GM21737 (cell line): ENCODE data around the gene TBX10.
A peak's percentile ranks its signal among the peaks of the same experiment; 100 is the strongest.
"Not testable (repeated sequence)": the region's sequence is repeated elsewhere in the genome, so short reads cannot be mapped to it uniquely, and the experiment has no call there.

Experiments
- ATAC-seq: cut with Tn5 transposase; IDR thresholded peaks from one replicate; pipeline ENCODE4 v1.9.1; 2021; ENCODE audit warnings: mild to moderate bottlenecking, moderate library complexity; ENCODE audit not compliant: unreplicated experiment

TBX10 gene

GRCh38 chr11:67604815-67605214 is 34.7 kb downstream of the TBX10 start:
- no peak for ATAC-seq

GRCh38 chr11:67604119-67604518 is 35.4 kb downstream of the TBX10 start:
- not testable (repeated sequence) for ATAC-seq

GRCh38 chr11:67601098-67601497 is 38.5 kb downstream of the TBX10 start:
- no peak for ATAC-seq

GRCh38 chr11:67600324-67601029 is 39.1 kb downstream of the TBX10 start:
- ATAC-seq = peak; percentile 76

- ATAC-seq = no peak
Observed at GRCh38 chr11:67599149-67599548, 40.4 kb downstream of the TBX10 start.

GRCh38 chr11:67597963-67598362 is 41.6 kb downstream of the TBX10 start:
- not testable (repeated sequence) for ATAC-seq

GRCh38 chr11:67597458-67597857 is 42.1 kb downstream of the TBX10 start:
- not testable (repeated sequence) for ATAC-seq

- ATAC-seq = no peak
Observed at GRCh38 chr11:67596753-67597300, 42.7 kb downstream of the TBX10 start.

GRCh38 chr11:67594480-67594879 is 45.1 kb downstream of the TBX10 start:
- no peak for ATAC-seq

GRCh38 chr11:67593565-67593905 is 46.0 kb downstream of the TBX10 start:
- ATAC-seq = no peak

- no peak for ATAC-seq
Observed at GRCh38 chr11:67592880-67593564, 46.5 kb downstream of the TBX10 start.

- not testable (repeated sequence) for ATAC-seq
Observed at GRCh38 chr11:67588899-67589415, 50.6 kb downstream of the TBX10 start.

- peak; percentile 25 for ATAC-seq
Observed at GRCh38 chr11:67588136-67588503, 51.4 kb downstream of the TBX10 start.

GRCh38 chr11:67586568-67587250 is 52.9 kb downstream of the TBX10 start:
- no peak for ATAC-seq

- ATAC-seq = no peak
Observed at GRCh38 chr11:67585911-67586310, 53.7 kb downstream of the TBX10 start.

- no peak for ATAC-seq
Observed at GRCh38 chr11:67584881-67585873, 54.4 kb downstream of the TBX10 start.

- ATAC-seq = no peak
Observed at GRCh38 chr11:67584205-67584880, 55.2 kb downstream of the TBX10 start.

- peak; percentile 57 for ATAC-seq
Observed at GRCh38 chr11:67583247-67584204, 56.0 kb downstream of the TBX10 start, which contains the start of gene GSTP1. Gene GSTP1, plus strand, starts transcription at chr11:67583812. Its CDS starts 32 bp downstream, at chr11:67583844.
